H1 (cell line): ENCODE results near the gene ARHGAP35. TPM values are rescaled to one million over a fixed set of nuclear protein-coding genes. Genes with fewer than 3 reads are reported as not detected.

ENCODE experiments used
- CTCF ChIA-PET: fragments of 300-600 bp; sonication (Branson Sonifier 250); formaldehyde crosslinking; loops from one replicate; lab custom pipeline; 2021; ENCODE audit not compliant: partially characterized antibody; lab: Charles Lee
- POLR2A ChIA-PET: fragments of 300-600 bp; sonication (Branson Sonifier 250); formaldehyde crosslinking; loops from one replicate; lab custom pipeline; 2021; ENCODE audit warnings: inconsistent platforms; ENCODE audit not compliant: partially characterized antibody; lab: Charles Lee
- DNase-seq, 2 experiments: peaks; one replicate each; pipeline versions ENCODE4 v3.0.0 to v3.0.0-alpha.2; 2010 to 2022; ENCODE audit warnings: low spot score in 2 of 2, low read depth in 1 of 2, mixed read lengths in 1 of 2
- FAIRE-seq: peaks from 2 replicates; lab custom pipeline; 2011; peaks lifted over from hg19 to GRCh38; lab: Jason Lieb, UNC
- H2AFZ ChIP-seq: 2 replicates; pipeline ENCODE4 v1.8.1; 2012; ENCODE audit warnings: low read length, inconsistent platforms
- H2AK5ac ChIP-seq: 2 replicates; pipeline ENCODE4 v1.6.1; 2013; ENCODE audit warnings: low read depth, low read length
- H2BK120ac ChIP-seq: replicated peaks from 2 replicates; pipeline ENCODE3; 2013; ENCODE audit warnings: low read depth, low read length, inconsistent platforms
- H2BK12ac ChIP-seq: 2 replicates; pipeline ENCODE4 v1.6.1; 2013; ENCODE audit warnings: low read depth, low read length
- H2BK15ac ChIP-seq: 2 replicates; pipeline ENCODE4 v1.6.1; 2013; ENCODE audit warnings: low read length
- H2BK20ac ChIP-seq: 2 replicates; pipeline ENCODE4 v1.6.1; 2013; ENCODE audit warnings: low read length
- H2BK5ac ChIP-seq: 2 replicates; pipeline ENCODE4 v1.6.1; 2013; ENCODE audit warnings: low read depth, low read length
- H3K14ac ChIP-seq: 2 replicates; pipeline ENCODE4 v1.6.1; 2013; ENCODE audit warnings: inconsistent platforms; ENCODE audit not compliant: insufficient read length
- H3K18ac ChIP-seq: 2 replicates; pipeline ENCODE4 v1.6.1; 2013; ENCODE audit warnings: low read length; ENCODE audit errors: extremely low read depth
- H3K23ac ChIP-seq: 2 replicates; pipeline ENCODE4 v1.6.1; 2013; ENCODE audit warnings: inconsistent platforms; ENCODE audit not compliant: insufficient read length
- H3K23me2 ChIP-seq: 2 replicates; pipeline ENCODE4 v1.6.1; 2013; ENCODE audit warnings: low read depth, low read length
- H3K27ac ChIP-seq: 2 replicates; pipeline ENCODE4 v1.6.1; 2011; ENCODE audit warnings: low read depth, low read length, inconsistent platforms
- H3K27me3 ChIP-seq, 4 experiments: replicated peaks in 1 of 4; 1 replicate in 1 of 4; 2 replicates in 3 of 4; pipeline versions ENCODE4 v1.6.1 to v1.8.1; 2011 to 2013; ENCODE audit warnings: low read length in 3 of 4, mild to moderate bottlenecking in 3 of 4, inconsistent platforms in 2 of 4, mixed read lengths in 2 of 4, moderate library complexity in 1 of 4; ENCODE audit not compliant: control insufficient read depth in 3 of 4, insufficient read depth in 3 of 4; ENCODE audit errors: extremely low read depth in 1 of 4
- H3K36me3 ChIP-seq, 4 experiments: 2 replicates each; pipeline versions ENCODE4 v1.6.1 to v1.8.1; 2011 to 2013; ENCODE audit warnings: mild to moderate bottlenecking in 4 of 4, low read length in 3 of 4, moderate library complexity in 2 of 4, control low read depth in 1 of 4, inconsistent platforms in 1 of 4; ENCODE audit not compliant: insufficient read depth in 4 of 4, control insufficient read depth in 2 of 4
- H3K4ac ChIP-seq: replicated peaks from 2 replicates; pipeline ENCODE3; 2013; ENCODE audit warnings: low read length, low read depth, mixed read lengths, inconsistent platforms; ENCODE audit not compliant: insufficient read length
- H3K4me1 ChIP-seq, 4 experiments: replicated peaks in 1 of 4; 1 replicate in 1 of 4; 2 replicates in 3 of 4; pipeline versions ENCODE4 v1.6.1 to v1.8.1; 2011 to 2013; ENCODE audit warnings: low read length in 3 of 4, inconsistent platforms in 2 of 4, mixed read lengths in 1 of 4; ENCODE audit not compliant: insufficient read depth in 4 of 4, control insufficient read depth in 3 of 4
- H3K4me2 ChIP-seq, 2 experiments: 2 replicates each; pipeline versions ENCODE4 v1.6.1 to v1.8.1; 2011 to 2013; ENCODE audit warnings: low read depth in 2 of 2, low read length in 2 of 2, control low read depth in 1 of 2, inconsistent platforms in 1 of 2, mild to moderate bottlenecking in 1 of 2; ENCODE audit not compliant: insufficient read depth in 1 of 2
- H3K4me3 ChIP-seq, 4 experiments: fragments of 200-600, 300-600 bp in 1 of 4; sonication (generic), shearing (Covaris generic), sonication (Bioruptor Twin) in 1 of 4; 2 replicates each; pipeline versions ENCODE4 v1.5.1 to v1.8.1; 2011 to 2016; ENCODE audit warnings: low read length in 4 of 4, low read depth in 3 of 4, control low read depth in 2 of 4, inconsistent platforms in 2 of 4, mild to moderate bottlenecking in 2 of 4, mixed read lengths in 1 of 4, moderate library complexity in 1 of 4; ENCODE audit not compliant: insufficient read depth in 2 of 4; ENCODE audit errors: extremely low read depth in 1 of 4
- H3K56ac ChIP-seq: replicated peaks from 2 replicates; pipeline ENCODE3; 2013; ENCODE audit warnings: low read depth, mild to moderate bottlenecking, mixed read lengths, low read length, inconsistent platforms; ENCODE audit not compliant: insufficient read length
- H3K79me1 ChIP-seq: 2 replicates; pipeline ENCODE4 v1.6.1; 2013; ENCODE audit warnings: low read depth, low read length, control low read depth
- H3K79me2 ChIP-seq, 2 experiments: 2 replicates each; pipeline versions ENCODE4 v1.6.1 to v1.8.1; 2012 to 2013; ENCODE audit warnings: low read length in 2 of 2, mild to moderate bottlenecking in 2 of 2, inconsistent platforms in 1 of 2; ENCODE audit not compliant: insufficient read depth in 2 of 2, control insufficient read depth in 1 of 2
- H3K9ac ChIP-seq, 4 experiments: replicated peaks in 1 of 4; 1 replicate in 1 of 4; 2 replicates in 3 of 4; pipeline versions ENCODE4 v1.6.1 to v1.8.1; 2011 to 2013; ENCODE audit warnings: low read depth in 3 of 4, low read length in 3 of 4, control low read depth in 2 of 4, mild to moderate bottlenecking in 2 of 4, moderate library complexity in 2 of 4, inconsistent platforms in 1 of 4; ENCODE audit errors: extremely low read depth in 1 of 4
- H3K9me3 ChIP-seq, 2 experiments: 2 replicates each; pipeline versions ENCODE4 v1.6.1 to v1.8.1; 2012 to 2013; ENCODE audit warnings: mild to moderate bottlenecking in 2 of 2, moderate library complexity in 2 of 2, control low read depth in 1 of 2, inconsistent platforms in 1 of 2, low read depth in 1 of 2, low read length in 1 of 2, mixed read lengths in 1 of 2; ENCODE audit not compliant: insufficient read depth in 2 of 2
- H4K20me1 ChIP-seq, 2 experiments: replicated peaks in 1 of 2; 2 replicates each; pipeline versions ENCODE3 to v1.8.1; 2011 to 2013; ENCODE audit warnings: inconsistent platforms in 2 of 2, low read length in 2 of 2, mild to moderate bottlenecking in 1 of 2; ENCODE audit not compliant: insufficient read depth in 2 of 2, control insufficient read depth in 1 of 2
- H4K5ac ChIP-seq: 2 replicates; pipeline ENCODE4 v1.6.1; 2013; ENCODE audit warnings: low read length, low read depth, mixed read lengths, inconsistent platforms; ENCODE audit not compliant: insufficient read length
- H4K8ac ChIP-seq: 2 replicates; pipeline ENCODE4 v1.8.0; 2013; ENCODE audit warnings: mild to moderate bottlenecking, moderate library complexity, low read length, inconsistent platforms; ENCODE audit not compliant: insufficient read depth; ENCODE audit errors: extremely low read depth
- H4K91ac ChIP-seq: replicated peaks from 2 replicates; pipeline ENCODE3; 2013; ENCODE audit warnings: low read length, mixed read lengths, inconsistent platforms; ENCODE audit not compliant: insufficient read length
- ASH2L ChIP-seq: fragments of 200-600, 300-600 bp; sonication (generic); IDR thresholded peaks from one replicate; pipeline ENCODE4 v1.7.1; 2017; ENCODE audit warnings: low read length
- BACH1 ChIP-seq: IDR thresholded peaks from 2 replicates; pipeline ENCODE4 v1.6.1; 2012; ENCODE audit warnings: low read length, improper control_type of control experiment
- BRCA1 ChIP-seq: IDR thresholded peaks from 2 replicates; pipeline ENCODE4 v1.6.1; 2012; ENCODE audit warnings: low read depth, low read length, improper control_type of control experiment
- CEBPB ChIP-seq: IDR thresholded peaks from 2 replicates; pipeline ENCODE4 v1.6.1; 2012; ENCODE audit warnings: low read depth, low read length
- CHD1 ChIP-seq: IDR thresholded peaks from 2 replicates; pipeline ENCODE4 v1.6.1; 2012; ENCODE audit warnings: low read depth, low read length, improper control_type of control experiment
- TAF7 ChIP-seq: optimal IDR thresholded peaks from 2 replicates; pipeline ENCODE3; 2011; ENCODE audit warnings: low read depth, mild to moderate bottlenecking, inconsistent platforms, low read length, moderate library complexity, borderline replicate concordance
- TBP ChIP-seq: IDR thresholded peaks from 2 replicates; pipeline ENCODE4 v1.6.1; 2011; ENCODE audit warnings: low read depth, low read length, improper control_type of control experiment
- WGBS, 2 experiments: shearing (Covaris generic) in 1 of 2; methylation state at CpG; one replicate each; pipeline versions ENCODE4 v1.1.6 to v1.1.7; 2013 to 2015; ENCODE audit warnings: low lambda C conversion rate in 2 of 2, mixed read lengths in 2 of 2, inconsistent platforms in 1 of 2, low coverage in 1 of 2, missing lambda C conversion rate in 1 of 2; ENCODE audit not compliant: insufficient replicate concordance in 2 of 2, insufficient coverage in 1 of 2, insufficient read length in 1 of 2; ENCODE audit errors: extremely low coverage in 1 of 2, missing lambda C conversion rate in 1 of 2; 5-methylcytosine and 5-hydroxymethylcytosine counted together
- polyA plus RNA-seq, 7 experiments: library from polyadenylated mRNA; depleted of rRNA in 3 of 7; stranded (reverse) in 5 of 7; unstranded in 2 of 7; fragments of >200 nt in 5 of 7; fragments of 200-250 nt in 2 of 7; gene quantifications; 1 replicate in 5 of 7; 2 replicates in 1 of 7; 4 replicates in 1 of 7; pipeline versions ENCODE4 v1.2.1 to v1.2.3, GENCODE V29; 2011 to 2013; ENCODE audit warnings: missing spikeins in 2 of 7, mixed read lengths in 2 of 7
- total RNA-seq: library from RNA; stranded (reverse); fragmentation: NEBNext Ultra II Directional; extraction: Animal tissue kit (Norgen Biotek cat#: 25700); gene quantifications from 2 replicates; pipeline ENCODE4 v1.2.1, GENCODE V29; 2021

Gene ARHGAP35
- total and polyA plus RNA-seq, 2 of the 8 experiments (the other 6 are each of a cell fraction or from before 2014, with no cell fraction given): 29.7 to 64.5 TPM

DNA sequence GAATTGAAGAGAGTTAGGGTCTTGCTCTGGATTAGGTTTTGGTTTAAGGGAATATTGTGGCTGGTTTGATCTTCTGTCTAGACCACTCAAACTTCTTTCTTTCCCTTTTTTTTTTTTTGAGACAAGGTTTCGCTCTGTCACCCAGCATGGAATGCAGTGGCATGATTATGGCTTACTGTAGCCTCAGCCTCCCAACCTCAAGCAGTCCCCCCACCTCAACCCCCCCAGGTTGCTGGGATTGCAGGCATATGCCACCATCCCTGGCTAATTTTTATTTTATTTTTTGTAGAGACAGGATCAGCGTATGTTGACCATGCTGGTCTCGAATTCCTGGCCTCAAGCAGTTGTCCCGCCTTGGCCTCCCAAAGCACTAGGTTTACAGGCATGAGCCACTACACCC lies 21.2 kb downstream of the ARHGAP35 start:
- H2BK5ac ChIP-seq: no peak overlapping the region
- H2BK15ac ChIP-seq: no peak overlapping the region
- no peak overlapping the region for H2BK120ac ChIP-seq
- H2AK5ac ChIP-seq: no peak overlapping the region
- H3K9me3 ChIP-seq: no peaks in the 10 kb centered on the region
- H3K56ac ChIP-seq: no peak overlapping the region
- H4K91ac ChIP-seq: no peak overlapping the region
- no peak overlapping the region for H3K14ac ChIP-seq
- no peak overlapping the region for H3K27ac ChIP-seq
- 93% methylated on average over 3 of the region's 4 CpGs; no CpG with 5 or more reads in 1 of the 2 experiments for WGBS, 2 experiments
- H3K23me2 ChIP-seq: no peaks in the 10 kb centered on the region
- ChIA-PET CTCF (no interaction called here), POLR2A (interaction anchor here (1.4 to 12.0 kb wide), 4 partner anchors 8 to 21 kb away, joined by 4 to 102 read pairs (median 36); partner anchors contain the start of gene ARHGAP35)
- no peak overlapping the region for H3K4me3 ChIP-seq
- no peak overlapping the region for H3K9ac ChIP-seq
- no peak overlapping the region for H2BK20ac ChIP-seq
- no peaks in the 10 kb centered on the region for H3K27me3 ChIP-seq
- H4K5ac ChIP-seq: no peak overlapping the region
- no peak overlapping the region for H4K8ac ChIP-seq
- DNase-seq (no peak), FAIRE-seq (no peak)
- no peak overlapping the region for H3K23ac ChIP-seq
- no peak overlapping the region for H2BK12ac ChIP-seq
- H4K20me1 ChIP-seq: peaks cover 2 to 4% of the 10 kb centered on the region in 2 experiments
- no peak overlapping the region for H3K4ac ChIP-seq
- no peaks in the 10 kb centered on the region for H3K36me3 ChIP-seq
- no peak overlapping the region for H2AFZ ChIP-seq
- peaks cover 7% of the 10 kb centered on the region for H3K79me1 ChIP-seq
- no peak overlapping the region for H3K4me2 ChIP-seq
- no peaks in the 10 kb centered on the region for H3K4me1 ChIP-seq
- H3K18ac ChIP-seq: no peak overlapping the region
- H3K79me2 ChIP-seq: peaks cover 3 to 56% of the 10 kb centered on the region in 2 experiments; a peak in 2 of 4 replicates
- TF ChIP-seq CEBPB (no peak), CHD1 (no peak), BRCA1 (no peak), ASH2L (no peak), TAF7 (no peak), BACH1 (no peak), TBP (no peak)
